ENCODE results near the gene MTRR.

Gene MTRR

GRCh38 chr5:7845557-7845956, 23.4 kb upstream of the MTRR start:
- no peaks in the 10 kb centered on the region for H3K36me3 ChIP-seq (ENCODE audit: control insufficient read depth, insufficient read depth, low read length)
- DNase-seq (ENCODE audit: extremely low read depth, insufficient read length): no peak
- no peak overlapping the region for H3K4me3 ChIP-seq (replicated peaks; ENCODE audit: low read depth, low read length)
- peaks cover 1% of the 10 kb centered on the region; the same call in 1 of the 2 replicates for H3K27me3 ChIP-seq (replicated peaks; ENCODE audit: control insufficient read depth, insufficient read depth, low read length)
- TF ChIP-seq, protein P1, sequence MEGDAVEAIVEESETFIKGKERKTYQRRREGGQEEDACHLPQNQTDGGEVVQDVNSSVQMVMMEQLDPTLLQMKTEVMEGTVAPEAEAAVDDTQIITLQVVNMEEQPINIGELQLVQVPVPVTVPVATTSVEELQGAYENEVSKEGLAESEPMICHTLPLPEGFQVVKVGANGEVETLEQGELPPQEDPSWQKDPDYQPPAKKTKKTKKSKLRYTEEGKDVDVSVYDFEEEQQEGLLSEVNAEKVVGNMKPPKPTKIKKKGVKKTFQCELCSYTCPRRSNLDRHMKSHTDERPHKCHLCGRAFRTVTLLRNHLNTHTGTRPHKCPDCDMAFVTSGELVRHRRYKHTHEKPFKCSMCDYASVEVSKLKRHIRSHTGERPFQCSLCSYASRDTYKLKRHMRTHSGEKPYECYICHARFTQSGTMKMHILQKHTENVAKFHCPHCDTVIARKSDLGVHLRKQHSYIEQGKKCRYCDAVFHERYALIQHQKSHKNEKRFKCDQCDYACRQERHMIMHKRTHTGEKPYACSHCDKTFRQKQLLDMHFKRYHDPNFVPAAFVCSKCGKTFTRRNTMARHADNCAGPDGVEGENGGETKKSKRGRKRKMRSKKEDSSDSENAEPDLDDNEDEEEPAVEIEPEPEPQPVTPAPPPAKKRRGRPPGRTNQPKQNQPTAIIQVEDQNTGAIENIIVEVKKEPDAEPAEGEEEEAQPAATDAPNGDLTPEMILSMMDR (IDR thresholded peaks at IDR 0.05; ENCODE audit: insufficient read depth, low read length, poor library complexity, severe bottlenecking): no peak

GRCh38 chr5:7846327-7846726, 22.6 kb upstream of the MTRR start:
- no peak for DNase-seq (ENCODE audit: extremely low read depth, insufficient read length)
- TF ChIP-seq, protein P1 (IDR thresholded peaks at IDR 0.05; ENCODE audit: insufficient read depth, low read length, poor library complexity, severe bottlenecking): no peak
- Histone ChIP-seq H3K36me3 (ENCODE audit: control insufficient read depth, insufficient read depth, low read length) (no peaks in the 10 kb centered on the region), H3K27me3 (replicated peaks; ENCODE audit: control insufficient read depth, insufficient read depth, low read length) (peaks cover 1% of the 10 kb centered on the region; the same call in 1 of the 2 replicates), H3K4me3 (replicated peaks; ENCODE audit: low read depth, low read length) (no peak overlapping the region)

DNA sequence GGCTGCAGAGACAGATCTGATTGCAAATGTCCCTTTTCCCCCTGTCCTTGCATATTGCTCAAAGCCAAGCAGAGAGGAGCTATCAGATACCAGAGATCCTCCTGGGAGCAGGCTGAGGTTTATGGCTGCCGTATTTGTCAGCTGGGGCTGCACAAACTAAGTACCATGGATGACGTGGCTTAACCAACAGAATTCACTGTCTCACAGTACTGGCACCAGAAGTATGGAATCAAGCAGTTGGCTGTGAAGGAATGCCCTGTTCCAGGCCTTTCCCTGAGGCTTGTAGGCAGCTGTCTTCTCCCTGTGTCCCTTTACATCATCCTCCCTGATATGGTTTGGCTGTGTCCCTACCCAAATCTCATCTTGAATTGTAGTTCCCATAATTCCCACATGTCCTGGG, 20.7 kb upstream of the MTRR start:
- TF ChIP-seq, protein P1 (IDR thresholded peaks at IDR 0.05; ENCODE audit: insufficient read depth, low read length, poor library complexity, severe bottlenecking): no peak
- peaks cover 1% of the 10 kb centered on the region; the same call in 1 of the 2 replicates for H3K27me3 ChIP-seq (replicated peaks; ENCODE audit: control insufficient read depth, insufficient read depth, low read length)
- H3K36me3 ChIP-seq (ENCODE audit: control insufficient read depth, insufficient read depth, low read length): no peaks in the 10 kb centered on the region
- no peak overlapping the region for H3K4me3 ChIP-seq (replicated peaks; ENCODE audit: low read depth, low read length)
- DNase-seq (ENCODE audit: extremely low read depth, insufficient read length): no peak

DNA sequence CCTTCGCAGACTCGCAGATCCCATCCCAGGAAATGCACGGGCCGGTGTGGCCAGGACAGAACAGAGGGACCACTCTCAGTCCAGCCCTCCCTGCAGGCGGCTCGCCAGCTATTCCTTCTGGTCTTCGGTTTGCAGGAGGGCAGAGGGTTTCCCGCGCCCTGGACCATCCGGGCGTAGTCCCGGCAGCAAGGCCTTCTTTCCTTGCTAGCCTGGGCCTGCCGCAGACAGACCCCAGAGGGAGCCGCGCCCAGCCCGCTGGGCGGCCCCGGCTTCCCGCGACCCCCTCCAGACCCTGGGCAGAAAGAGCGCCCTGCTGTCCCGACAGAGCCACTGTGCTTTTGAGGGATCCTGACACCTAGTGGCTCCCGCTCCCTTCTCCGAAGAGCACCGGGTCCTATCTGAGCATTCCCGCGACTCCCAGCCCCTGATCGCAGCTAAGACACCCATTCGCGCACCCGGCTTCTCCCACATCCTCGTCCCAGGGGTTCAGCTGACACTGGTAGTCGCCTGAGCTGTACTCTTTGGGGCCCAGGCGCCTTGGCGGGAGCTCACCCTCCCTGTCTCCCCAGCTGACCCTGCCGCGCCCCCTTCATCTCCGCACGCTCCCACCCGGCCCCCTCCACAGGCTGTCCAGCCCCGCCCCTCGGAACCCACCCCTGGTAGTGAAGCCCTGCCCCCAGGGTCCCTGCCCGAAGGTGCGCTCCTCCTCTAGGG, 19.1 kb upstream of the MTRR start:
- no peak overlapping the region for H3K4me3 ChIP-seq (replicated peaks; ENCODE audit: low read depth, low read length)
- H3K27me3 ChIP-seq (replicated peaks; ENCODE audit: control insufficient read depth, insufficient read depth, low read length): peaks cover 1% of the 10 kb centered on the region; the same call in 1 of the 2 replicates
- TF ChIP-seq, protein P1 (IDR thresholded peaks at IDR 0.05; ENCODE audit: insufficient read depth, low read length, poor library complexity, severe bottlenecking): no peak
- no peaks in the 10 kb centered on the region for H3K36me3 ChIP-seq (ENCODE audit: control insufficient read depth, insufficient read depth, low read length)
- no peak for DNase-seq (ENCODE audit: extremely low read depth, insufficient read length)

- Histone ChIP-seq H3K27me3 (replicated peaks; ENCODE audit: control insufficient read depth, insufficient read depth, low read length) (peaks cover 1% of the 10 kb centered on the region; the same call in 1 of the 2 replicates), H3K36me3 (ENCODE audit: control insufficient read depth, insufficient read depth, low read length) (no peaks in the 10 kb centered on the region), H3K4me3 (replicated peaks; ENCODE audit: low read depth, low read length) (no peak within 1 kb of the TSS)
- TF ChIP-seq, protein P1 (IDR thresholded peaks at IDR 0.05; ENCODE audit: insufficient read depth, low read length, poor library complexity, severe bottlenecking): no peak
- no peak for DNase-seq (ENCODE audit: extremely low read depth, insufficient read length)
Measured at GRCh38 chr5:7850395-7851239, 18.3 kb upstream of the MTRR start, which contains the start of gene CFAP90. TSS of gene CFAP90 (minus strand) at chr5:7851133. CDS start at chr5:7851021, 112 bp downstream.
